Hepatocyte (in vitro differentiated cells): ENCODE data around the gene NPM1.
A peak's percentile ranks its signal among the peaks of the same experiment; 100 is the strongest.

ENCODE experiments used
- EZH2 ChIP-seq: fragments of 200-600 bp; sonication (generic); IDR thresholded peaks from 2 replicates; pipeline ENCODE4 v1.6.1; 2016; ENCODE audit warnings: antibody characterized with exemption, mild to moderate bottlenecking, borderline replicate concordance
- EZH2phosphoT487 ChIP-seq: fragments of 200-600 bp; sonication (generic); IDR thresholded peaks from one replicate; pipeline ENCODE4 v1.6.1; 2018; ENCODE audit warnings: antibody characterized with exemption, mild to moderate bottlenecking, low read depth, moderate library complexity; ENCODE audit not compliant: unreplicated experiment, severe bottlenecking
- TF ChIP-seq, protein P1 (sequence below): fragments of 200-600 bp; sonication (generic); IDR thresholded peaks from 2 replicates; pipeline ENCODE4 v1.5.1; 2016; ENCODE audit warnings: antibody characterized with exemption, mild to moderate bottlenecking; ENCODE audit not compliant: poor library complexity

DNA sequence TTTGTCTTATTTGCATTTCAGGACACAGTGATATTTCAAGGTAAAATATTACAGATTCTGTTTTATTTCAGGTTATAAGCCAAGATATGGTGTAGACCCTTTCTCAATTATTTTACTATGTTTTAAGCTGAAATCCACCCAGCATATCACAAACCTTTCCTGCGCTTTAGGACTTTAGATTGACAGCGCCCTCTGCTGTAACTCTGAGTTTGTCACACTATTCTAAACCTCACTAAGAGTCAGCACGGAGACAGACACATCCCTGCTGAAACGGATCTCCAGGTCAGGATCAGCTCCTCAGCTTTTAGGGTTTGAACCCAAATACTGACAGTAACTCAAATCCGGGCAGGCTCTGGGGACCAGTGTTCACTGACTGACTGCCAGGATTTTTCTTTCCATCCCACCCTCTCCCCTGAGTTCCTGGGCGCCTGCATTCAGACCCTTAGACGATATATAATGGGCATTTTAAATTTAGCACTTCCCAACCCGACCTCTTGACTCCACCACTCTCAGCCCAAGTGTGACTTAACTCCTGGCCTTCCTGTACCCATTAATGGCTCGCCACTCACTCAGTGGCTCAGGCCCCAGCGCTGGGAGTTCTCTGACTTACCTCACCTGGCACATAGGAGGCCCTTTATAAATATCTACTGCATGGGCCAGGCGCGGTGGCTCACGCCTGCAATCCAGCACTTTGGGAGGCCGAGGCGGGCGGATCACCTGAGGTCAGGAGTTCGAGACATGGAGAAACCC is 45.1 kb upstream of the NPM1 start:
- TF ChIP-seq, protein P1, sequence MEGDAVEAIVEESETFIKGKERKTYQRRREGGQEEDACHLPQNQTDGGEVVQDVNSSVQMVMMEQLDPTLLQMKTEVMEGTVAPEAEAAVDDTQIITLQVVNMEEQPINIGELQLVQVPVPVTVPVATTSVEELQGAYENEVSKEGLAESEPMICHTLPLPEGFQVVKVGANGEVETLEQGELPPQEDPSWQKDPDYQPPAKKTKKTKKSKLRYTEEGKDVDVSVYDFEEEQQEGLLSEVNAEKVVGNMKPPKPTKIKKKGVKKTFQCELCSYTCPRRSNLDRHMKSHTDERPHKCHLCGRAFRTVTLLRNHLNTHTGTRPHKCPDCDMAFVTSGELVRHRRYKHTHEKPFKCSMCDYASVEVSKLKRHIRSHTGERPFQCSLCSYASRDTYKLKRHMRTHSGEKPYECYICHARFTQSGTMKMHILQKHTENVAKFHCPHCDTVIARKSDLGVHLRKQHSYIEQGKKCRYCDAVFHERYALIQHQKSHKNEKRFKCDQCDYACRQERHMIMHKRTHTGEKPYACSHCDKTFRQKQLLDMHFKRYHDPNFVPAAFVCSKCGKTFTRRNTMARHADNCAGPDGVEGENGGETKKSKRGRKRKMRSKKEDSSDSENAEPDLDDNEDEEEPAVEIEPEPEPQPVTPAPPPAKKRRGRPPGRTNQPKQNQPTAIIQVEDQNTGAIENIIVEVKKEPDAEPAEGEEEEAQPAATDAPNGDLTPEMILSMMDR: peak; percentile 85
- TF ChIP-seq EZH2phosphoT487 (no peak), EZH2 (no peak)
